ENCODE data around the gene DEF6. TPM values are rescaled to one million over a fixed set of nuclear protein-coding genes. Genes with fewer than 3 reads are reported as not detected.

DEF6 gene
- polyA plus RNA-seq, 1 experiment, result 4.1 TPM

- Histone ChIP-seq H3K27me3 (ENCODE audit: control insufficient read depth, insufficient read depth, low read length) (no peaks in the 10 kb centered on the region), H3K4me3 (ENCODE audit: low read depth, low read length) (no peak overlapping the region), H3K36me3 (ENCODE audit: control insufficient read depth, insufficient read depth, low read length) (peaks cover 26% of the 10 kb centered on the region)
- ChIA-PET CTCF (interaction anchor here (1.1 to 6.2 kb wide), 11 partner anchors 9 to 173 kb away, joined by 3 to 57 read pairs (median 8); partner anchors contain the start of genes FANCE, PPARD and RPL10A), POLR2A (no interaction called here)
- TF ChIP-seq CTCF (IDR thresholded peaks at IDR 0.05; ENCODE audit: insufficient read depth, low read depth, low read length), result no peak
- no peak for DNase-seq (ENCODE audit: low read depth)
These were observed 1.9 kb upstream of the DEF6 start for GRCh38 chr6:35295521-35296315.

- no peaks in the 10 kb centered on the region for H3K27me3 ChIP-seq (ENCODE audit: control insufficient read depth, insufficient read depth, low read length)
- no peak overlapping the region for H3K4me3 ChIP-seq (ENCODE audit: low read depth, low read length)
- ChIA-PET POLR2A (no interaction called here), CTCF (interaction anchor here (0.6 to 6.2 kb wide), 17 partner anchors 11 to 244 kb away, joined by 3 to 57 read pairs (median 4); partner anchors contain the start of genes FANCE, PPARD and RPL10A)
- DNase-seq (ENCODE audit: low read depth), result no peak
- H3K36me3 ChIP-seq (ENCODE audit: control insufficient read depth, insufficient read depth, low read length), result peaks cover 18% of the 10 kb centered on the region
- no peak for TF ChIP-seq CTCF (IDR thresholded peaks at IDR 0.05; ENCODE audit: insufficient read depth, low read depth, low read length)
These were observed 552 bp upstream of the DEF6 start for GRCh38 chr6:35296931-35297600.

- ChIA-PET CTCF (interaction anchor here (1.0 to 6.2 kb wide), 8 partner anchors 11 to 151 kb away, joined by 3 to 57 read pairs (median 6); partner anchors contain the start of gene FANCE), POLR2A (no interaction called here)
- no peaks in the 10 kb centered on the region for H3K27me3 ChIP-seq (ENCODE audit: control insufficient read depth, insufficient read depth, low read length)
- H3K36me3 ChIP-seq (ENCODE audit: control insufficient read depth, insufficient read depth, low read length), result peaks cover 10% of the 10 kb centered on the region
- DNase-seq (ENCODE audit: low read depth), result no peak
- H3K4me3 ChIP-seq (ENCODE audit: low read depth, low read length), result no peak overlapping the region
- no peak for TF ChIP-seq CTCF (IDR thresholded peaks at IDR 0.05; ENCODE audit: insufficient read depth, low read depth, low read length)
These were observed 1.1 kb downstream of the DEF6 start for GRCh38 chr6:35298625-35299140.

- ChIA-PET POLR2A (no interaction called here), CTCF (interaction anchor here (1.0 kb wide), 1 partner anchor 29 kb away, joined by 7 read pairs; no protein-coding TSS in a partner anchor)
- Histone ChIP-seq H3K4me3 (ENCODE audit: low read depth, low read length) (no peak overlapping the region), H3K27me3 (ENCODE audit: control insufficient read depth, insufficient read depth, low read length) (no peaks in the 10 kb centered on the region), H3K36me3 (ENCODE audit: control insufficient read depth, insufficient read depth, low read length) (peaks cover 6% of the 10 kb centered on the region)
- no peak for TF ChIP-seq CTCF (IDR thresholded peaks at IDR 0.05; ENCODE audit: insufficient read depth, low read depth, low read length)
- DNase-seq (ENCODE audit: low read depth), result no peak
These were observed 2.1 kb downstream of the DEF6 start for GRCh38 chr6:35299674-35300073.

DNA sequence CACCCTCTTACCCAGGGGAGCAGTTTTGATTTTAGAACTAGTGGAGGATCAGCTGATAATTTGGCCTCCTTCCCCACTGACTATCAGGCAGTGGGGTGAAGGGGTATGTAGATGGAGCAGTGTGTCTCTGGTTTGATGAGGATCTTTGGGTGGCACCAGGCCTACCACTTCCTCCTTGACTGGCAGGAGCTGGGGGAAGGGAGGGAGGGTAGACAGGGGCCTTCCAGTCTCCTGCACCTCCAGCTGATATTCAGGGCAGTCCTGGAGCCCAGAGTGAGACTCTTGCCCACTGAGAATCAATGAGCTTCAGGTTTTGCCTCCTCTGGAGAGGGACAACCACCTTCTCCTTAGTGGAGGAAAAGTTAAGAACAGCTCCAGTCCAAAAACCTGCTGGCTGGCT, 3.2 kb downstream of the DEF6 start:
- ChIA-PET POLR2A (no interaction called here), CTCF (interaction anchor here (1.3 to 1.5 kb wide), 3 partner anchors 17 to 167 kb away, joined by 3 to 5 read pairs (median 4); partner anchors contain the start of gene RPL10A)
- Histone ChIP-seq H3K36me3 (ENCODE audit: control insufficient read depth, insufficient read depth, low read length) (peaks cover 3% of the 10 kb centered on the region; the same call in 1 of the 2 replicates), H3K4me3 (ENCODE audit: low read depth, low read length) (no peak overlapping the region), H3K27me3 (ENCODE audit: control insufficient read depth, insufficient read depth, low read length) (no peaks in the 10 kb centered on the region)
- no peak for TF ChIP-seq CTCF (IDR thresholded peaks at IDR 0.05; ENCODE audit: insufficient read depth, low read depth, low read length)
- DNase-seq (ENCODE audit: low read depth), result no peak
